GM12873 (cell line): ENCODE data around the gene EXOC4.

Source experiments
- CTCF ChIP-seq: IDR thresholded peaks from 2 replicates; pipeline ENCODE4 v1.5.1; 2012; ENCODE audit warnings: low read depth, mild to moderate bottlenecking, moderate library complexity, low read length, control low read depth; ENCODE audit not compliant: insufficient read depth; ENCODE audit errors: missing control alignments

The EXOC4 gene

DNA sequence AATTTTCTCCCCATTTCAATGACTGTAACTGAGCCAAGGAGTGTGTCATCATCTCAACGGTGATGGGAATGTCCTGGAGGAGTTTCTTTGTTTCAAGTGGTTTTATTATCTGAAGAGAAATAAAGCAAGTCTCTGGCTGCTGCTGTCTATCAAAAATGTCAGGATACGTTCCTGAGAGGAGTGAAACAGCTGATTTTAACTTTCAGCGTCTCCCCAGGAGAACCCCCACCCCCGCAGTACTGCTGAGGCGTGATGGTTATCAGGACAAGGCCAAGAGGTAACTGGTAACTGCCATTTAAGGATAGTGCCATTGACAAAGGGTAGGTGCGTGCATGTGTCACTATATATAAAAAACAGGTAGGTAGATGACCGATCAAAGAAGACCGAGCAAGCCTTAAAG, 803.9 kb downstream of the EXOC4 start:
- no peak for TF ChIP-seq CTCF

DNA sequence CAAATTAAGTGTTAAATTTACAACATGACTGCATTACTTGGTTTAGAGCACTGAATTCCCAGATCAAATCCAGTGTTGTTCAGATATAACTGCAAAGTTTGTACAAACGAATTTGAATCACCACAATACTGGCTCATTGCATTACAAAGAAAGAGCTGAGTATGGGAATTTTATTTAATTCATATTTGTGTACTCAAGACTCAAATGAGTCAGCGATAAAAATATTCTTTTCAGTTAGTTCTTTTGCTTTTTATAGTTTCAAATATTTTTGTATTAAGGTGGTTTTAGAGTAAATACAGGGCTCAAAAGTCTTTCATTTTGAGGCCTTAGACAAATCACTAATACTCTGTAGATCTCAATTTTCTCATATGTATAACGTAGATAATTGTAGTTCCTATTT, 805.6 kb downstream of the EXOC4 start:
- no peak for TF ChIP-seq CTCF

- no peak for TF ChIP-seq CTCF
These were observed 806.1 kb downstream of the EXOC4 start for GRCh38 chr7:134058980-134059379.

DNA sequence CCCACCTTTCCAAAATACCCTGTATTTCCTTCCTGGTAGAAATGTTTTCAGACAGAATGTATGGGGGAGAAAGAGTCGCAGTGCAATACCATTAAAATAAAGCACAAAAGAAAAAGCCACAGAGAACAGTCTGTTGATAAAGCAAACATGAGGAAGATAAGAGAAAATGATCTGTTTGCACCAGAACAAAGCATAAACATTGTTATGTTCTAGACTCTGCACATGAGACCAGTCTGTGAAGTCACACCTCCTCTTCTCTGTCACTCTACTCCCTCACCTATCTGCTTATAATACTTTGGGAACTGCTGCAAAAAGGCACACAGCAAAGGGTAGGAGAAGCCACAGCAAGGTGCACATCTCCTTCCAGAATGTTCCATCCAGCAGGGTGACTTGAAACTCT, 807.0 kb downstream of the EXOC4 start:
- TF ChIP-seq CTCF = no peak

DNA sequence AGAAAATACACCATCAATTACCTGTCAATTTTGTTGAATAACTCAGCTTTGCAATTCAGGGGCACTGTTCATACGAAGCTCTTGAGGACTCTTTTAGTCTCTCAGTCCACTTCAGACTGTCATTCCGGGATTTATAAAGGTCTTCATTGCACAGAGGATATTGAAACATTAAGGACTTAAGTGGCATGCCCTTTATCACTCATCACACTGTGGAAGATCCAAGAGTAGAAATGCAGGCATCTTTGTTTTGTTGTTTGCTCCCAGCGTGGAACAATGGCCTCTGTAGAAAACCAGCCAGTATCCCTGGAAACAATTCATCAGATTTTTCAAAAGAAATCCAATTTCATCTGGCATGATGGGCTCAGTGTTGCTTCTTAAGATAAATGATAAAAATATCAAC, 808.0 kb downstream of the EXOC4 start:
- no peak for TF ChIP-seq CTCF

DNA sequence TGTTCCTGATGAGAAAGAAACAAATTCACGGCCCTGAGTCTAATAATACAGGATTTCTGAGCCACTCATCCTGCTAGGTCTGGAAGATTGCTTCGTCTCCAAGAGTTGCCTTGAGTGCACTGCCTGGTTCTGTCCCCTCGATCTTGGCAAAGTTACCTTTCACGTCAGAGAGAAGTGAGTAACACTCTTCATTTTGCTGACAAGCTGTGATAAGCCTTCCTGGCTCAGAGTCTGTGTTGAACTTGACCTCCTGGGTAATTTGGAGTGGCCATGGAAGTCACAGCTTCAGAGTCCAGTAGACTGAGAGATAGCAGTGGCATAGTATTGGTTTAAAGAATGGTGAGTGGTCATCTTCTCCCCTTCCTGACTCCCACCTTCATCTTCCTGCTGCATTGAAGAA, 809.6 kb downstream of the EXOC4 start:
- no peak for TF ChIP-seq CTCF

DNA sequence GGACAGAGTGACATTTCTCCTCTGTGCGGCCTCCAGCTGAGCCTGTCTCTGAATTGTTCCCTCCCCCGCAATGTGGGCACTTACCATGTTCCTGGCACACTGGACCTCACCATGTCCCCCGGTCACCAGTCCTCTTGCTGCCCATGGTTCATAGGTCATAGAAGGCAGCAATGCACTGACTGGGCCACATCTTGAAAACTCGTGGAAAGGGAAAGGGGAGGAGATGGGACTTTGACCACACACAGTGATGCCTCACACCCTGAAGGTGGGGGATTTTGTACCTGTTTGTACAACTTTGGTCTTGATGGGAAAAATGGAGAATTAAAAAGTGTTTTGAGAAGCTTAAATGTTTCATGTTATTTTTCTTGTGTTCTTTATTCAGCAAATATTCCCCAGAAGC, 812.5 kb downstream of the EXOC4 start:
- TF ChIP-seq CTCF = no peak

DNA sequence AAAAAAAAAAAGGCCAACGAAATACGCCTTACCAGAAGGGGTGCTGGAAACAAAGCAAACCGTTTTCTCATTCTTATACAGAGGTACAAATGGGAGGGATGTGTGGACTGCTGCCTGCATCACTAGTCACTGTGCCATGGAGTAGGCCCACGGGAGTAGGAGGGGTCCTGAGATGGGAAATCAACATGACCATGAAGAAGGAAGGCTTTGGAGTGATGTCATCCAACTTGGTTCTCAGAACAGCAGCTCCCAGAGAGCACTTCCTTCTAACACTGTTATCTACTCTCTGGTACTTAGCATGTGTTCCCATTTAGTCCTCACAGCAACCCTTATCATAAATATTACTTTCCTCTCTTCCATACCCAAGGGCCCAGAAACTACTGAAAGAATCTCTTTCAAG, 814.3 kb downstream of the EXOC4 start:
- TF ChIP-seq CTCF = no peak
